ENCODE results near the gene CALR. TPM values are rescaled to one million over a fixed set of nuclear protein-coding genes. Genes with fewer than 3 reads are reported as not detected.
"Not testable (repeated sequence)": the region's sequence is repeated elsewhere in the genome, so short reads cannot be mapped to it uniquely, and the experiment has no call there.

CALR gene
- total and polyA plus RNA-seq, 12 donors = 224 to 1,489 (median 613) TPM

GRCh38 chr19:12955996-12956395, 17.6 kb downstream of the CALR start:
- WGBS, 4 donors = 57 to 67% (median 60%) methylated on average over 10 to 12 of the region's 12 CpGs
- Histone ChIP-seq H3K27ac (peak overlapping the region in 4 of 5 donors; percentile 79 to 95 (median 86)), H3K4me1 (replicated peaks in 1 of 2) (peaks cover 24 to 50% of the 10 kb centered on the region in 2 donors), H3K27me3 (no peaks in the 10 kb centered on the region), H3K9me3 (replicated peaks in 1 of 3) (no peaks in the 10 kb centered on the region), H3K4me3 (peak overlapping the region; percentile 88 to 97 (median 90)), H3K36me3 (replicated peaks in 1 of 2) (peaks cover 0 to 35% of the 10 kb centered on the region in 2 donors)
- peak in 2 of 7 donors; percentile 27 to 52 for DNase-seq
- intact Hi-C loops (cut with DNase I) = no loop called here
- TF ChIP-seq CTCF (IDR thresholded peaks at IDR 0.05) (no peak), POLR2A (IDR thresholded peaks at IDR 0.05) (no peak)

- DNase-seq = peak; percentile 78 to 84 (median 80)
- WGBS, 4 donors = 3 to 14% (median 4%) methylated on average over 20 to 84 of the region's 84 CpGs
- TF ChIP-seq CTCF (IDR thresholded peaks at IDR 0.05) (no peak), POLR2A (IDR thresholded peaks at IDR 0.05) (peak; percentile 50 to 66)
Measured at GRCh38 chr19:12956446-12957388, 18.3 kb downstream of the CALR start, which contains the start of gene GADD45GIP1. Gene GADD45GIP1, minus strand, starts transcription at chr19:12957223. Its CDS starts 11 bp downstream, at chr19:12957212.

DNA sequence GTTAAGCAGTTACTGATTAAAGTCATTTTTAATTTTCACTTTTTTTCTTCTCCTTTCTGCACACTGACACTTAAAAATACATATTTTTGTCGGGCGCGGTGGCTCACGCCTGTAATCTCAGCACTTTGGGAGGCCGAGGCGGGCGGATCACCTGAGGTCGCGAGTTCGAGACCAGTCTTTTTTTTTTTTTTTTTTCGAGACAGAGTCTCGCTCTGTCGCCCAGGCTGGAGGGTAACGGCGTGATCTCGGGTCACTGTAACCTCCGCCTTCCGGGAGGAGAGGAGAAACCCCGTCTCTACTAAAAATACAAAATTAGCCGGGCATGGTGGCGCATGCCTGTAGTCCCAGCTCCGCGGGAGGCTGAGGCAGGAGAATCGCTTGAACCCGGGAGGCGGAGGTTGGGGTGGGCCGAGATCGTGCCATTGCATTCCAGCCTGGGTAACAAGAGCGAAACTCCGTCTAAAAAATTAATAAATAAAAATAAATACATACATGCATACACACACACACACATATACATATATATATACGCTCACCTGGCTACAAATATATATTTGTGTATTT, 19.1 kb downstream of the CALR start:
- DNase-seq; H3K9me3 ChIP-seq (replicated peaks in 1 of 3); H3K27me3 ChIP-seq; intact Hi-C loops (cut with DNase I): not testable (repeated sequence)
- Histone ChIP-seq H3K4me3 (peak overlapping the region in 3 of 4 donors; percentile 89 to 97 (median 91)), H3K36me3 (replicated peaks in 1 of 2) (peaks cover 0 to 24% of the 10 kb centered on the region in 2 donors), H3K27ac (peak overlapping the region in 4 of 5 donors; percentile 79 to 95 (median 86)), H3K4me1 (replicated peaks in 1 of 2) (peaks cover 21 to 46% of the 10 kb centered on the region in 2 donors)
- 33 to 43% (median 39%) methylated on average over 29 to 31 of the region's 31 CpGs for WGBS, 4 donors

More at GRCh38 chr19:12956446-12957388, 18.3 kb downstream of the CALR start, which contains the start of gene GADD45GIP1:
- H3K27me3 ChIP-seq = no peaks in the 10 kb centered on the region
- peak within 1 kb of the TSS; percentile 88 to 97 (median 90) for H3K4me3 ChIP-seq
- intact Hi-C loops (cut with DNase I) = no loop called here
- H3K36me3 ChIP-seq (replicated peaks in 1 of 2) = peaks cover 0 to 28% of the 10 kb centered on the region in 2 donors
- H3K4me1 ChIP-seq (replicated peaks in 1 of 2) = peaks cover 24 to 50% of the 10 kb centered on the region in 2 donors
- H3K27ac ChIP-seq = peak within 1 kb of the TSS; percentile 63 to 95 (median 85)
- H3K9me3 ChIP-seq (replicated peaks in 1 of 3) = no peaks in the 10 kb centered on the region

- WGBS, 4 donors = 62 to 75% (median 70%) methylated on average over 6 of the region's 6 CpGs
- H3K4me3 ChIP-seq = no peak overlapping the region
- no peak for TF ChIP-seq POLR2A (IDR thresholded peaks at IDR 0.05)
- TF ChIP-seq CTCF (IDR thresholded peaks at IDR 0.05) = no peak
- peaks cover 0 to 6% of the 10 kb centered on the region in 2 donors for H3K36me3 ChIP-seq (replicated peaks in 1 of 2)
- no peaks in the 10 kb centered on the region for H3K9me3 ChIP-seq (replicated peaks in 1 of 3)
- no peaks in the 10 kb centered on the region for H3K27me3 ChIP-seq
- peaks cover 9 to 25% of the 10 kb centered on the region in 2 donors for H3K4me1 ChIP-seq (replicated peaks in 1 of 2)
- H3K27ac ChIP-seq = no peak overlapping the region
- DNase-seq = no peak
- intact Hi-C loops (cut with DNase I) = no loop called here
Measured at GRCh38 chr19:12959481-12959880, 21.1 kb downstream of the CALR start.

Data from adrenal gland (tissue), 12 donors.